GM12878 (cell line): ENCODE measurements around the gene ADD1.

Experiments
- CTCF ChIP-seq, 3 experiments: IDR thresholded peaks in 2 of 3; conservative IDR thresholded peaks in 1 of 3; 2 replicates each; pipeline ENCODE4 v1.5.1; 2011; ENCODE audit warnings: low read depth in 3 of 3, low read length in 3 of 3, mild to moderate bottlenecking in 3 of 3, control low read depth in 2 of 3, moderate library complexity in 2 of 3, inconsistent platforms in 1 of 3, mixed read lengths in 1 of 3; ENCODE audit not compliant: control insufficient read depth in 2 of 3, insufficient read depth in 1 of 3; ENCODE audit errors: extremely low read depth in 1 of 3
- FOXM1 ChIP-seq: IDR thresholded peaks from 2 replicates; pipeline ENCODE4 v1.6.1; 2012; ENCODE audit warnings: low read depth, mild to moderate bottlenecking, inconsistent platforms, low read length, moderate library complexity
- MXI1 ChIP-seq: fragments of 150-350 bp; IDR thresholded peaks from 2 replicates; pipeline ENCODE4 v1.6.1; 2011; ENCODE audit warnings: low read depth, mild to moderate bottlenecking, inconsistent platforms, low read length, improper control_type of control experiment

- no peak for TF ChIP-seq CTCF (IDR thresholded peaks at IDR 0.05 in 2 of 3, conservative IDR thresholded peaks at IDR 0.05 in 1 of 3; ENCODE audit: control insufficient read depth in 2 of 3, extremely low read depth in 1 of 3, insufficient read depth in 1 of 3, low read depth in 3 of 3, low read length in 3 of 3)
- no peak for TF ChIP-seq MXI1
- TF ChIP-seq FOXM1 = no peak
Measured at GRCh38 chr4:2887343-2887742, 43.7 kb downstream of the ADD1 start.
